ENCODE measurements around the gene JKAMP.
A peak's percentile ranks its signal among the peaks of the same experiment; 100 is the strongest.
"Not testable (repeated sequence)": the region's sequence is repeated elsewhere in the genome, so short reads cannot be mapped to it uniquely, and the experiment has no call there.

The JKAMP gene

GRCh38 chr14:59483819-59484638 lies at the start of gene JKAMP, which contains the start of gene L3HYPDH:
Gene JKAMP, plus strand, starts transcription at chr14:59484517. Its CDS starts 73 bp downstream, at chr14:59484590.
Gene L3HYPDH, minus strand, starts transcription at chr14:59484408. Its CDS starts 92 bp downstream, at chr14:59484316.
- DNase-seq (ENCODE audit: low read depth): peak; percentile 87
- H3K4me3 ChIP-seq (ENCODE audit: low read depth, low read length): peak within 1 kb of the TSS; percentile 81

GRCh38 chr14:59435101-59435500 lies 49.2 kb upstream of the JKAMP start:
- no peak overlapping the region for H3K4me3 ChIP-seq (ENCODE audit: low read depth, low read length)
- no peak for DNase-seq (ENCODE audit: low read depth)

- DNase-seq (ENCODE audit: low read depth): no peak
- H3K4me3 ChIP-seq (ENCODE audit: low read depth, low read length): no peak overlapping the region
Observed at GRCh38 chr14:59435987-59436386, 48.3 kb upstream of the JKAMP start.

GRCh38 chr14:59438195-59438647 lies 46.1 kb upstream of the JKAMP start:
- peak; percentile 73 for DNase-seq (ENCODE audit: low read depth)
- no peak overlapping the region for H3K4me3 ChIP-seq (ENCODE audit: low read depth, low read length)

- H3K4me3 ChIP-seq (ENCODE audit: low read depth, low read length): no peak overlapping the region
- peak; percentile 15 for DNase-seq (ENCODE audit: low read depth)
Observed at GRCh38 chr14:59439256-59439965, 44.9 kb upstream of the JKAMP start.

GRCh38 chr14:59448673-59449072 lies 35.6 kb upstream of the JKAMP start:
- not testable (repeated sequence) for H3K4me3 ChIP-seq (ENCODE audit: low read depth, low read length); DNase-seq (ENCODE audit: low read depth)

- peak; percentile 18 for DNase-seq (ENCODE audit: low read depth)
- H3K4me3 ChIP-seq (ENCODE audit: low read depth, low read length): no peak overlapping the region
Observed at GRCh38 chr14:59450716-59451115, 33.6 kb upstream of the JKAMP start.

GRCh38 chr14:59451849-59452248 lies 32.5 kb upstream of the JKAMP start:
- H3K4me3 ChIP-seq (ENCODE audit: low read depth, low read length): no peak overlapping the region
- no peak for DNase-seq (ENCODE audit: low read depth)

GRCh38 chr14:59454139-59454538 lies 30.2 kb upstream of the JKAMP start:
- H3K4me3 ChIP-seq (ENCODE audit: low read depth, low read length): no peak overlapping the region
- peak; percentile 91 for DNase-seq (ENCODE audit: low read depth)

- peak; percentile 76 for DNase-seq (ENCODE audit: low read depth)
- H3K4me3 ChIP-seq (ENCODE audit: low read depth, low read length): no peak overlapping the region
Observed at GRCh38 chr14:59455411-59455810, 28.9 kb upstream of the JKAMP start.

- DNase-seq (ENCODE audit: low read depth): no peak
- no peak overlapping the region for H3K4me3 ChIP-seq (ENCODE audit: low read depth, low read length)
Observed at GRCh38 chr14:59458486-59458885, 25.8 kb upstream of the JKAMP start.

- DNase-seq (ENCODE audit: low read depth): no peak
- no peak overlapping the region for H3K4me3 ChIP-seq (ENCODE audit: low read depth, low read length)
Observed at GRCh38 chr14:59460378-59460777, 23.9 kb upstream of the JKAMP start.

GRCh38 chr14:59461891-59462290 lies 22.4 kb upstream of the JKAMP start:
- DNase-seq (ENCODE audit: low read depth): no peak
- no peak overlapping the region for H3K4me3 ChIP-seq (ENCODE audit: low read depth, low read length)

- DNase-seq (ENCODE audit: low read depth): no peak
Observed at GRCh38 chr14:59463787-59464485, 20.4 kb upstream of the JKAMP start.

GRCh38 chr14:59464486-59465315 lies 19.6 kb upstream of the JKAMP start:
- no peak for DNase-seq (ENCODE audit: low read depth)
- peak overlapping the region; percentile 54 for H3K4me3 ChIP-seq (ENCODE audit: low read depth, low read length)

More at GRCh38 chr14:59463787-59464485, 20.4 kb upstream of the JKAMP start:
- peak overlapping the region; percentile 54 for H3K4me3 ChIP-seq (ENCODE audit: low read depth, low read length)

- H3K4me3 ChIP-seq (ENCODE audit: low read depth, low read length): peak within 1 kb of the TSS; percentile 54
- DNase-seq (ENCODE audit: low read depth): no peak
Observed at GRCh38 chr14:59465316-59466135, 18.8 kb upstream of the JKAMP start, which contains the start of gene GPR135. Gene GPR135, minus strand, starts transcription at chr14:59465380. Its CDS starts 154 bp downstream, at chr14:59465226.

GRCh38 chr14:59474172-59474571 lies 10.1 kb upstream of the JKAMP start:
- DNase-seq (ENCODE audit: low read depth): no peak
- H3K4me3 ChIP-seq (ENCODE audit: low read depth, low read length): no peak overlapping the region

GRCh38 chr14:59475709-59476108 lies 8.6 kb upstream of the JKAMP start:
- no peak overlapping the region for H3K4me3 ChIP-seq (ENCODE audit: low read depth, low read length)
- DNase-seq (ENCODE audit: low read depth): no peak

Data from skeletal muscle cell (primary cell).